ENCODE measurements around the gene RPAP2.

GRCh38 chr1:92327794-92328193 lies 28.9 kb downstream of the RPAP2 start:
- TF ChIP-seq CTCF (IDR thresholded peaks at IDR 0.05; ENCODE audit: borderline replicate concordance, extremely low read depth, low read length, poor library complexity, severe bottlenecking), result no peak
- TF ChIP-seq EZH2 (IDR thresholded peaks at IDR 0.05; ENCODE audit: borderline replicate concordance, low read depth, low read length, severe bottlenecking), result no peak

All from DND-41 (cell line).